Spleen (tissue), 11 donors: ENCODE data around the gene SGIP1. TPM values are rescaled to one million over a fixed set of nuclear protein-coding genes. Genes with fewer than 3 reads are reported as not detected.

ENCODE experiments used
- DNase-seq: peaks from one replicate; pipeline ENCODE4 v3.0.0-alpha.2; 2020
- H3K27ac ChIP-seq, 8 donors: fragments of 200-600 bp; sonication (generic) in 7 of 8; 1 replicate in 4 of 8; 2 replicates in 4 of 8; pipeline versions ENCODE4 v1.5.0 to v1.8.0; 2016 to 2021; ENCODE audit warnings: inconsistent platforms in 4 of 8, mild to moderate bottlenecking in 4 of 8, moderate library complexity in 1 of 8
- H3K27me3 ChIP-seq, 7 donors: fragments of 200-600 bp; sonication (generic) in 6 of 7; replicated peaks in 1 of 7; 1 replicate in 4 of 7; 2 replicates in 3 of 7; pipeline versions ENCODE4 v1.5.0 to v1.8.0; 2016 to 2021; ENCODE audit warnings: inconsistent platforms in 3 of 7, mild to moderate bottlenecking in 1 of 7
- H3K36me3 ChIP-seq, 6 donors: fragments of 200-600 bp; sonication (generic) in 5 of 6; 1 replicate in 4 of 6; 2 replicates in 2 of 6; pipeline versions ENCODE4 v1.5.0 to v1.8.0; 2016 to 2021; ENCODE audit warnings: inconsistent platforms in 2 of 6
- H3K4me1 ChIP-seq, 6 donors: fragments of 200-600 bp; sonication (generic) in 5 of 6; 1 replicate in 3 of 6; 2 replicates in 3 of 6; pipeline versions ENCODE4 v1.5.0 to v1.8.0; 2016 to 2021; ENCODE audit warnings: inconsistent platforms in 3 of 6
- H3K4me3 ChIP-seq, 8 donors: fragments of 200-600 bp; sonication (generic) in 7 of 8; 1 replicate in 4 of 8; 2 replicates in 4 of 8; pipeline versions ENCODE4 v1.5.0 to v1.8.0; 2016 to 2021; ENCODE audit warnings: inconsistent platforms in 4 of 8, mild to moderate bottlenecking in 4 of 8, moderate library complexity in 2 of 8
- H3K9me3 ChIP-seq, 8 donors: fragments of 200-600 bp; sonication (generic) in 7 of 8; 1 replicate in 4 of 8; 2 replicates in 4 of 8; pipeline versions ENCODE4 v1.5.0 to v1.8.0; 2016 to 2021; ENCODE audit warnings: inconsistent platforms in 4 of 8
- POLR2A ChIP-seq, 3 donors: fragments of 450-650 bp; IDR thresholded peaks; one replicate each; pipeline ENCODE4 v1.5.1; 2017; ENCODE audit warnings: antibody characterized with exemption in 3 of 3, mild to moderate bottlenecking in 1 of 3
- POLR2AphosphoS5 ChIP-seq, 3 donors: sonication (generic); formaldehyde crosslinking; IDR thresholded peaks; one replicate each; pipeline ENCODE4 v1.5.1; 2017; ENCODE audit warnings: antibody characterized with exemption in 3 of 3
- WGBS, 5 donors: extraction: QIAGEN DNeasy Blood & Tissue Kit in 3 of 5; methylation state at CpG; one replicate each; pipeline versions ENCODE4 v1.1.5 to v1.1.7; 2013 to 2018; 5-methylcytosine and 5-hydroxymethylcytosine counted together
- intact Hi-C: fragments of 100-400 bp; cut with DNase I; formaldehyde crosslinking; loops from one replicate; pipeline ENCODE4 v1.15.0; 2023; ENCODE audit warnings: low total_unique reads
- polyA plus RNA-seq, 3 donors: library from polyadenylated mRNA; stranded (reverse); fragments of 200-250 nt; gene quantifications; one replicate each; pipeline ENCODE4 v1.2.1, GENCODE V29; 2013
- total RNA-seq, 7 donors: library from RNA; depleted of rRNA in 3 of 7; stranded (reverse); fragments of >200 nt in 3 of 7; fragmentation: NEBNext Ultra II Directional in 4 of 7; extraction: Animal tissue kit (Norgen Biotek cat#: 25700) in 4 of 7; gene quantifications; one replicate each; pipeline versions ENCODE4 v1.1.0 to v1.2.1, GENCODE V29; 2016 to 2021
- TF ChIP-seq, protein P1 (sequence below), 11 experiments: fragments of 200-600 bp in 7 of 11; fragments of 450-650 bp in 4 of 11; sonication (generic) in 4 of 11; IDR thresholded peaks in 8 of 11; conservative IDR thresholded peaks in 3 of 11; 1 replicate in 7 of 11; 2 replicates in 4 of 11; pipeline versions ENCODE4 v1.4.0 to v1.8.0; 2016 to 2021; ENCODE audit warnings: antibody characterized with exemption in 11 of 11, inconsistent platforms in 4 of 11, mild to moderate bottlenecking in 1 of 11
- donor health status: healthy with polysubstance abuse.
- donor health status: DM: no; HTN: no; CAD: no; lungs with moderate emphysema.
- donor health status: DM: no; HTN: no; CAD: no.
- donor health status: Bipolar disorder and iron deficiency.
- donor health status: healthy.
- donor health status: DM: no; HTN: no; CAD: no.
- donor health status: DM: yes; HTN: yes; CAD: no.

Gene SGIP1
- total and polyA plus RNA-seq, 10 donors = 0.13 to 1.6 (median 0.74) TPM; not detected in 2

DNA sequence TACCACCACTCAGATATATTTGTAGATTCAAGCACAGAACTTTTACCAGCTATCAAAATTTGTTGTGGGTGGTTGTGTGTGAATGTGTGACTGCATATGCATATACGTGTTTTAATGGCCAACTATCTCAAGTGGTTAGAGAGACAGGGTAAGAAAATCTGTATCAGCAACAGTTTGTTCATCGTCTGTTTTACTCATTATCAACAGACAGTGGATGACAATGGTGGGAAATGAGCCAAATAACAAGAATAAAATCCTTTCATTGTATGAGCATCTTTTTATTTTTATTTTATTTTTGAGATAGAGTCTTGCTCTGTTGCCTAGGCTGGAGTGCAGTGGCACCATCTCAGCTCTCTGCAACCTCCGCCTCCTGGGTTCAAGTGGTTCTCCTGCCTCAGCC, 195.6 kb downstream of the SGIP1 start:
- Histone ChIP-seq H3K27ac (no peak overlapping the region), H3K9me3 (no peaks in the 10 kb centered on the region), H3K27me3 (peaks cover 0 to 6% (median 0%) of the 10 kb centered on the region in 7 donors), H3K36me3 (no peaks in the 10 kb centered on the region), H3K4me1 (peaks cover 0 to 18% (median 3%) of the 10 kb centered on the region in 6 donors), H3K4me3 (no peak overlapping the region)
- intact Hi-C loops = loop anchor here (10.0 kb wide), 1 partner anchor 475 kb away; no protein-coding TSS in a partner anchor
- TF ChIP-seq, protein P1, sequence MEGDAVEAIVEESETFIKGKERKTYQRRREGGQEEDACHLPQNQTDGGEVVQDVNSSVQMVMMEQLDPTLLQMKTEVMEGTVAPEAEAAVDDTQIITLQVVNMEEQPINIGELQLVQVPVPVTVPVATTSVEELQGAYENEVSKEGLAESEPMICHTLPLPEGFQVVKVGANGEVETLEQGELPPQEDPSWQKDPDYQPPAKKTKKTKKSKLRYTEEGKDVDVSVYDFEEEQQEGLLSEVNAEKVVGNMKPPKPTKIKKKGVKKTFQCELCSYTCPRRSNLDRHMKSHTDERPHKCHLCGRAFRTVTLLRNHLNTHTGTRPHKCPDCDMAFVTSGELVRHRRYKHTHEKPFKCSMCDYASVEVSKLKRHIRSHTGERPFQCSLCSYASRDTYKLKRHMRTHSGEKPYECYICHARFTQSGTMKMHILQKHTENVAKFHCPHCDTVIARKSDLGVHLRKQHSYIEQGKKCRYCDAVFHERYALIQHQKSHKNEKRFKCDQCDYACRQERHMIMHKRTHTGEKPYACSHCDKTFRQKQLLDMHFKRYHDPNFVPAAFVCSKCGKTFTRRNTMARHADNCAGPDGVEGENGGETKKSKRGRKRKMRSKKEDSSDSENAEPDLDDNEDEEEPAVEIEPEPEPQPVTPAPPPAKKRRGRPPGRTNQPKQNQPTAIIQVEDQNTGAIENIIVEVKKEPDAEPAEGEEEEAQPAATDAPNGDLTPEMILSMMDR (IDR thresholded peaks at IDR 0.05 in 8 of 11, conservative IDR thresholded peaks at IDR 0.05 in 3 of 11) = no peak
- TF ChIP-seq POLR2A (IDR thresholded peaks at IDR 0.05) = no peak
- TF ChIP-seq POLR2AphosphoS5 (IDR thresholded peaks at IDR 0.05) = no peak
- 44 to 60% (median 52%) methylated on average over 3 of the region's 3 CpGs for WGBS, 5 donors
- no peak for DNase-seq

DNA sequence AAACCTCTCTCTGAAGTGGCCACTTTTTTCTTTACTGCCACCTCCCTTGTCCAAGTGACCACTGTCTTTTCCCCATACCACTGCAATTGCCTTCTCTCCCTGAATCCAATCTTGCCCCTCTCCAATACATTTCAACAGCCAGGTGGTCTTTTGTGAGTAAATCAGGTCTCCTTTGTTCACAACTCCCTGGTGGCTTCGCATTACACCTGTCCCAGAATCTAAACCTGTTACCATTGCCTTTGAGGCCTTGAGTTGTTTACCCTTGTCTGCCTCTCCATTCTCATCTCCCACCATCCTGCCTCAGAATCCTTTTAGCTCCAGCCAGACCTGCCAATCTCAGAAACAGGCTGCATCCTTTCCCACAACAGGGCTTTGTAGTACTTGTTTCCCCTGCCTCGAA, 196.5 kb downstream of the SGIP1 start:
- H3K4me3 ChIP-seq = no peak overlapping the region
- DNase-seq = no peak
- intact Hi-C loops = no loop called here
- H3K4me1 ChIP-seq = peaks cover 0 to 18% (median 3%) of the 10 kb centered on the region in 6 donors
- peaks cover 0 to 6% (median 0%) of the 10 kb centered on the region in 7 donors for H3K27me3 ChIP-seq
- no peaks in the 10 kb centered on the region for H3K36me3 ChIP-seq
- H3K9me3 ChIP-seq = no peaks in the 10 kb centered on the region
- WGBS, 5 donors = 67 to 77% (median 69%) methylated on average over 2 of the region's 2 CpGs
- TF ChIP-seq POLR2A (IDR thresholded peaks at IDR 0.05) = no peak
- TF ChIP-seq POLR2AphosphoS5 (IDR thresholded peaks at IDR 0.05) = no peak
- TF ChIP-seq, protein P1 (IDR thresholded peaks at IDR 0.05 in 8 of 11, conservative IDR thresholded peaks at IDR 0.05 in 3 of 11) = no peak
- H3K27ac ChIP-seq = no peak overlapping the region

DNA sequence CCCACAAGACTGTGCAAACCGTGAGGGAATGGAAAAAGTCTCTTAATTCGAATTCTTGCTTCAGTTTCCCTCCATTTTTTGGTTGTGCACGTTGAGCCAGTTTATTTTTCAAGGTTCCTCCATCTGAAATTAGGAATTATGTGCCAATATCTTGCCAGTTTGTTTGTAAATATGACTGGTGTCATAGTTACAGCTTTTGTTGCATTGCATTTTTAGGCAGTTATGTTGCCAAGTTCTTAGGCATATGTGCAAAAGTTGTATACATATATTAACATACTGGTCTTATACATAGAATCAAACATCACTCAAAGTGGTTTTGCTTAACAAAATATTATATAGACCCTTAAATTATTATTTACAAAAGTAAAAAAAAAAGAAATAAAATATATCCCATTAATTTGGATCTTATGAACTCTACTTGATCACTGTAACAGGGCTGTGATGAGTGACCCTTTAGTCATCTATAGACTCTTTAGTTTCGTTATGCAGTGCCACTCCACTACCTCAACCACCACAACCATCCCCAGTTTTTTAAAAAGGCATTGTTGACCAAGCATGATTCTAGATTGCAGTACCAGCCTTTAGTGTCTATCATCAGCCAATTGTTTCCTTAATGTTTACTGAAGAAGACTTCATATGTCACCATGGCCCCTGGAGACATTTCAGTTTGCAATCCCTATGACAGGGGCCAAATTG, 197.4 kb downstream of the SGIP1 start:
- TF ChIP-seq, protein P1 (IDR thresholded peaks at IDR 0.05 in 8 of 11, conservative IDR thresholded peaks at IDR 0.05 in 3 of 11) = no peak
- TF ChIP-seq POLR2A (IDR thresholded peaks at IDR 0.05) = no peak
- TF ChIP-seq POLR2AphosphoS5 (IDR thresholded peaks at IDR 0.05) = no peak
- WGBS, 5 donors = 61 to 86% (median 70%) methylated on average over 4 of the region's 4 CpGs
- no peak for DNase-seq
- intact Hi-C loops = no loop called here
- Histone ChIP-seq H3K27ac (no peak overlapping the region), H3K9me3 (no peaks in the 10 kb centered on the region), H3K27me3 (no peaks in the 10 kb centered on the region), H3K36me3 (no peaks in the 10 kb centered on the region), H3K4me3 (no peak overlapping the region), H3K4me1 (peaks cover 0 to 11% (median under 1%) of the 10 kb centered on the region in 6 donors)

DNA sequence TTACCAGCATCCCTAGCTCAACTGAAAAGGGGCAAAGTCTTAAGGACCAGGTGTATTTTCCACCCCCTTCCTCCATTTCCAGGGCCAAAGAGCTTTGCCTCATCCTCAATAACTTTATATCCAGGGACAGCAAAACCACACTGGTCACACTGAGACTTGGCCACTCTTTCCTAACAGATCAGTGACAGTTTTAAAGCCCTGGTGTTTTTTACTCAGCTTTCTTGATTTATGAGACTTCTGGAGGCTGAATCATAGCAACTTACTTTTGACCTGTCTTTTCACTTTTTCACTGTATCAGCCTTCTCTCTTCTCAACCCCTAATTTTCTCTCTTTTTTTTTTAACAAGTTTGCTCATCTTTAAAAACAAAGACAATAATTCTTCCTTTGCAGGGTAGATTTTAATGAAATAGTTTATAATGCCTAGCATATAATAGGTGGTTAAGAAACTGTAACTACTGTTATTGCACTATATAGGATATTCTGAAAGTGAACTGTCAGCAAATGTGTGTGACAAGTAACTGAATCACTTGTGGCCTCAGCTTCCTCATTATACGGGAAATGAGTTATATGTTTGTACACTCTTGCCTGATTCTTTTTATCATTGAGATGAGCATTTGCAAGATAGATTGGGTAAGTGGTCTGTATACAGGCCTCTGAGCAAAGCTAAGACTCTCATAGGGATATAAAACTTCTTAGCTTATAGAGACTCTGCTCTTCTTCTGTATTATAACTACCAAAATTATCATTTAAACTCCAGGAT, 198.6 kb downstream of the SGIP1 start:
- Histone ChIP-seq H3K27me3 (no peaks in the 10 kb centered on the region), H3K4me1 (peaks cover 0 to 10% (median 0%) of the 10 kb centered on the region in 6 donors), H3K4me3 (no peak overlapping the region), H3K36me3 (no peaks in the 10 kb centered on the region), H3K9me3 (no peaks in the 10 kb centered on the region), H3K27ac (peak overlapping the region in 1 of 8 donors; percentile 61)
- DNase-seq = no peak
- WGBS, 5 donors = 0 to 26% (median 1%) methylated on average over 1 of the region's 1 CpG
- no peak for TF ChIP-seq POLR2A (IDR thresholded peaks at IDR 0.05)
- TF ChIP-seq POLR2AphosphoS5 (IDR thresholded peaks at IDR 0.05) = no peak
- TF ChIP-seq, protein P1 (IDR thresholded peaks at IDR 0.05 in 8 of 11, conservative IDR thresholded peaks at IDR 0.05 in 3 of 11) = no peak
- intact Hi-C loops = no loop called here
